ENCODE results near the gene ERGIC3. TPM values are rescaled to one million over a fixed set of nuclear protein-coding genes. Genes with fewer than 3 reads are reported as not detected.

Gene ERGIC3
- total and polyA plus RNA-seq, 2 of the 4 experiments (the other 2 are of a cell fraction), result 434 to 438 TPM

- no peak overlapping the region for H3K9ac ChIP-seq (ENCODE audit: low read depth, low read length)
- peaks cover 0 to 19% of the 10 kb centered on the region in 2 experiments; a peak in 2 of 4 replicates for H3K79me1 ChIP-seq (ENCODE audit: low read depth in 1 of 2, low read length in 2 of 2)
- TF ChIP-seq FOS (IDR thresholded peaks at IDR 0.05; ENCODE audit: low read depth, low read length), result no peak
- no peak for TF ChIP-seq NFE2L2 (IDR thresholded peaks at IDR 0.05; ENCODE audit: low read depth, low read length)
- TF ChIP-seq MXI1 (IDR thresholded peaks at IDR 0.05; ENCODE audit: borderline replicate concordance, low read depth, low read length), result no peak
- intact Hi-C loops (cut with micrococcal nuclease), result no loop called here
- no peak overlapping the region for H4K91ac ChIP-seq (ENCODE audit: insufficient read depth, low read depth, low read length)
- H3K4me1 ChIP-seq (ENCODE audit: control insufficient read depth, insufficient read depth, low read length), result peaks cover 7% of the 10 kb centered on the region; the same call in 1 of the 2 replicates
- no peaks in the 10 kb centered on the region for H3K27me3 ChIP-seq (ENCODE audit: control insufficient read depth, insufficient read depth, low read length)
- ChIA-PET POLR2A (ENCODE audit: unreplicated experiment) (interaction anchor here (0.5 kb wide), 1 partner anchor 18 kb away, joined by 3 read pairs; no protein-coding TSS in a partner anchor), CTCF (interaction anchor here (0.5 kb wide), 1 partner anchor 64 kb away, joined by 3 read pairs; no protein-coding TSS in a partner anchor)
- H2AK9ac ChIP-seq (replicated peaks; ENCODE audit: low read depth, low read length, poor library complexity), result no peak overlapping the region
- no peak overlapping the region for H4K8ac ChIP-seq (ENCODE audit: low read depth in 2 of 2, low read length in 2 of 2)
- dilution Hi-C loops (cut with HindIII; ENCODE audit: low sequenced_read_pairs, unreplicated experiment), result no loop called here
- H3K23ac ChIP-seq (ENCODE audit: low read depth, low read length), result no peak overlapping the region
- no peak overlapping the region for H3K4ac ChIP-seq (ENCODE audit: low read depth, low read length)
- H3K9me1 ChIP-seq (ENCODE audit: insufficient read depth, low read length), result peaks cover 16% of the 10 kb centered on the region
- no peak overlapping the region for H3K14ac ChIP-seq (replicated peaks; ENCODE audit: low read depth, low read length)
- H2BK5ac ChIP-seq (ENCODE audit: low read depth, low read length, poor library complexity, severe bottlenecking), result no peak overlapping the region
- no peak for ATAC-seq (ENCODE audit: low read depth)
- no peak overlapping the region for H2BK15ac ChIP-seq (ENCODE audit: low read depth, low read length)
- no peak overlapping the region for H4K5ac ChIP-seq (ENCODE audit: low read depth, low read length)
- H3K18ac ChIP-seq (ENCODE audit: low read depth, low read length), result no peak overlapping the region
- no peak overlapping the region for H2AK5ac ChIP-seq (ENCODE audit: low read depth, low read length)
- no TSS peak for BruUV-seq (replicated peaks)
- H3K36me3 ChIP-seq (ENCODE audit: control insufficient read depth, insufficient read depth, low read length), result peaks cover 71% of the 10 kb centered on the region
- H3K9me3 ChIP-seq (ENCODE audit: control insufficient read depth, insufficient read depth, low read length), result no peaks in the 10 kb centered on the region
- no peak overlapping the region for H2BK120ac ChIP-seq (ENCODE audit: low read depth, low read length)
- H3K4me3 ChIP-seq (ENCODE audit: insufficient read depth, low read depth, low read length), result no peak overlapping the region
- no peak overlapping the region for H3K27ac ChIP-seq (ENCODE audit: insufficient read depth, low read length)
- 97% methylated on average over 4 of the region's 10 CpGs; no CpG with 5 or more reads in 1 of the 2 experiments for WGBS, 2 experiments (ENCODE audit: extremely low coverage in 2 of 2, insufficient read length in 1 of 2)
- no peak overlapping the region for H3K56ac ChIP-seq (ENCODE audit: extremely low read depth, insufficient read depth, low read length)
- H3K4me2 ChIP-seq (ENCODE audit: low read depth, low read length), result no peak overlapping the region
- peaks cover 26% of the 10 kb centered on the region for H4K20me1 ChIP-seq (ENCODE audit: insufficient read depth, low read length)
- no peak overlapping the region for H2AFZ ChIP-seq (replicated peaks; ENCODE audit: low read length, poor library complexity)
- H2BK20ac ChIP-seq (ENCODE audit: low read depth, low read length), result no peak overlapping the region
- in situ Hi-C loops (cut with MboI; ENCODE audit: low sequenced_read_pairs), result loop anchor here (25.0 kb wide), 1 partner anchor 409 kb away; no protein-coding TSS in a partner anchor
- DNase-seq, result no peak
Observed at GRCh38 chr20:35503281-35503680, 38.6 kb upstream of the ERGIC3 start.

Measured in IMR-90 (cell line).